AG04449 (cell line): ENCODE results near the gene SPEM1.

Source experiments
- CTCF ChIA-PET: fragments of 350-600 bp; formaldehyde crosslinking; extraction: SDS; loops from one replicate; lab custom pipeline; 2021; ENCODE audit warnings: antibody characterized with exemption; lab: Yijun Ruan, JAX
- POLR2A ChIA-PET: fragments of 400-600, 350-600 bp; formaldehyde crosslinking; extraction: SDS; loops from one replicate; lab custom pipeline; 2020; ENCODE audit warnings: antibody characterized with exemption, inconsistent platforms; lab: Yijun Ruan, JAX
- DNase-seq: peaks from one replicate; pipeline ENCODE4 v3.0.0-alpha.2; 2010; ENCODE audit warnings: low read depth, low spot score
- H3K4me3 ChIP-seq: 2 replicates; pipeline ENCODE4 v1.5.1; 2011; ENCODE audit warnings: low read depth, mild to moderate bottlenecking, control low read depth, low read length
- TF ChIP-seq, protein P1 (sequence below): IDR thresholded peaks from one replicate; pipeline ENCODE4 v1.5.1; 2011; ENCODE audit warnings: mild to moderate bottlenecking, moderate library complexity, low read length, control low read depth, inconsistent platforms; ENCODE audit not compliant: insufficient read depth; ENCODE audit errors: missing control alignments

SPEM1 gene

DNA sequence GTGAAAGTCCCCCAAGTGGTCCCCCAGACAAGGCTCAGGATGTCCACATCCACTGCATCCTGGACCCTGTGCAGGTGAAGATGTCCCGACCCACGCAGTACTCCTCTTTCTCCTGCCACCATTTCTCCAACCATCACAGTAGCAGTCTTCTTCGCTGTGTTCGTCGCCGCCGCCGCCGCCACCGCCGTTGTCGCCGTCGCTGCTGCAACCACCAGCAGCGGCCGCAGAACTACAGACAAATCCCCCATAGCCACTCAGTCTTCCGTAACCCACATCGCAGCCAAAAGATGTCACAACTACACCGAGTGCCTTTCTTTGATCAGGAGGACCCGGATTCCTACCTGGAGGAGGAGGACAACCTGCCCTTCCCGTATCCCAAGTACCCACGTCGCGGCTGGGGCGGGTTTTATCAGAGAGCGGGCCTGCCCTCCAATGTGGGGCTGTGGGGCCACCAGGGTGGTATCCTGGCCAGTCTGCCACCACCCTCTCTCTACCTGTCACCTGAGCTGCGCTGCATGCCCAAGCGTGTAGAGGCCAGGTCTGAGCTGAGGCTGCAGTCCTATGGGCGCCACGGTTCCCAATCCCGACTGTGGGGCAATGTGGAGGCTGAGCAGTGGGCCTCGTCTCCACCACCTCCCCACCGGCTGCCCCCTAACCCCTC, 6.2 kb downstream of the SPEM1 start:
- POLR2A ChIA-PET = no interaction called here
- TF ChIP-seq, protein P1, sequence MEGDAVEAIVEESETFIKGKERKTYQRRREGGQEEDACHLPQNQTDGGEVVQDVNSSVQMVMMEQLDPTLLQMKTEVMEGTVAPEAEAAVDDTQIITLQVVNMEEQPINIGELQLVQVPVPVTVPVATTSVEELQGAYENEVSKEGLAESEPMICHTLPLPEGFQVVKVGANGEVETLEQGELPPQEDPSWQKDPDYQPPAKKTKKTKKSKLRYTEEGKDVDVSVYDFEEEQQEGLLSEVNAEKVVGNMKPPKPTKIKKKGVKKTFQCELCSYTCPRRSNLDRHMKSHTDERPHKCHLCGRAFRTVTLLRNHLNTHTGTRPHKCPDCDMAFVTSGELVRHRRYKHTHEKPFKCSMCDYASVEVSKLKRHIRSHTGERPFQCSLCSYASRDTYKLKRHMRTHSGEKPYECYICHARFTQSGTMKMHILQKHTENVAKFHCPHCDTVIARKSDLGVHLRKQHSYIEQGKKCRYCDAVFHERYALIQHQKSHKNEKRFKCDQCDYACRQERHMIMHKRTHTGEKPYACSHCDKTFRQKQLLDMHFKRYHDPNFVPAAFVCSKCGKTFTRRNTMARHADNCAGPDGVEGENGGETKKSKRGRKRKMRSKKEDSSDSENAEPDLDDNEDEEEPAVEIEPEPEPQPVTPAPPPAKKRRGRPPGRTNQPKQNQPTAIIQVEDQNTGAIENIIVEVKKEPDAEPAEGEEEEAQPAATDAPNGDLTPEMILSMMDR = no peak
- DNase-seq = no peak
- CTCF ChIA-PET = interaction anchor here (3.4 kb wide), 1 partner anchor 10 kb away, joined by 10 read pairs; no protein-coding TSS in a partner anchor
- H3K4me3 ChIP-seq = no peak overlapping the region

DNA sequence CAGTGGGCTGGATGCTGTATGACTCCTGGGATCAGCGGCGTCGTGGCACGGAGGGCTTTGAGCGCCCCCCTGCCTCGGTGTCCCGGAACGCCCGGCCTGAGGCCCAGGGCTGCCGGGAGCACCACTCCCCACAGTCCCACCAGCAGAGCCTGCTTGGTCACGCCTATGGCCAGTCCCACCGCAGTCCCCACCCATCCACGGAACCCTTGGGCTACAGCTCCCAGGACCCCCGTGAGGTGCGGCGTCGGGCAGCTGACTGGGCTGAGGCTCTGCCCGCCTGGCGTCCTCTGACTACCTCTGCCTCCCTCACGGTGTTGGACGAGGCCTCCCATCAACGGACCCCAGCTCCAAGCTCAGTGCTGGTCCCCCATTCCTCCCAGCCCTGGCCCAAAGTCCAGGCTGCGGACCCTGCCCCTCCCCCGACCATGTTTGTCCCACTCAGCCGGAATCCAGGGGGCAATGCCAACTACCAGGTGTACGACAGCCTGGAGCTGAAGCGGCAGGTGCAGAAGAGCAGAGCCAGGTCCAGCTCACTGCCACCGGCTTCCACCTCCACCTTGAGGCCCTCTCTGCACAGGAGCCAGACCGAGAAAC, 6.9 kb downstream of the SPEM1 start:
- DNase-seq = no peak
- TF ChIP-seq, protein P1 = no peak
- CTCF ChIA-PET = interaction anchor here (1.4 kb wide), 1 partner anchor 133 kb away, joined by 3 read pairs; no protein-coding TSS in a partner anchor
- POLR2A ChIA-PET = no interaction called here
- H3K4me3 ChIP-seq = no peak overlapping the region

DNA sequence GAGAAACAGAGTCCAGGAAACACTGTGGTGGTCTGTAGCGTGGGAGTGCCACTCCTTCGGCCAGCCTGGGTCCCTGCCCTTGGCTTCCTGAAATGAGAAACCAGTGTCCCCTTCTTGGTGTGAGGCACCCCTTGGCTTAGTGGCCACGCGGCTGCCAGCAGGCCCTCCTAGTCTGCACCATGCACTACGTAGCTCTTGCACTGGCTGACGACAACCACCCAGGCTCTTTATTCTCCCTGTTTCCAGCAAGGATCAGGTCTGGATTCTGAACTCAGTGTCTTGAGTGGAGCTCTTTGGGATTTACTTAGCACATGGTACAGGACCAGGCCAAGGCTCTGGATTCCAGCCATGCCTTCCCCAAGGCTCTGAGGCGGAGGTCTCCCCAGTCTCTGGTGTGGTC, 7.4 kb downstream of the SPEM1 start:
- CTCF ChIA-PET = interaction anchor here (1.4 kb wide), 1 partner anchor 133 kb away, joined by 3 read pairs; no protein-coding TSS in a partner anchor
- H3K4me3 ChIP-seq = no peak overlapping the region
- TF ChIP-seq, protein P1 = no peak
- no peak for DNase-seq
- POLR2A ChIA-PET = no interaction called here

DNA sequence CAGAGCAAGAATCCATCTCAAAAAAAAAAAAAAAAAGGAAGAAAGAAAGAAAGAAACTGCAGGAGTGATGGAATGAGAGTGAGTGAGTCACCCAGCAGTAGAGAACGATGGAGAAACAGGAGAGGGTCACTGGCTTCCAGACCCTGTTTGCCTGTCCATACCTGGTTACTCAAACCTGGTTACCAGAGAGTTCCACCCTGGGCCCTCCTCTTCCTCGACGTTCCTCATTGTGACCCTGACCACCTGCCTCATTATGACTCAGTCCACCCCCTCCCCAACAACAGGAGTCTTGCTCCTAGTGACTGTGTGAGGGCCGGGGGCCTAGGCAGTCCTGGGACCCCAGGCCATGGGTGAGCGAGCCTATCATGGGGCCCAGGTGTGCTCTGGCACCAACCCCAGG, 8.4 kb downstream of the SPEM1 start, which contains the start of gene SPEM3:
Gene SPEM3 (plus strand): TSS at position 301 of the 400 bp plus-strand sequence. CDS start 46 bp downstream, at position 347.
- POLR2A ChIA-PET = interaction anchor here (0.6 kb wide), 1 partner anchor 8 kb away, joined by 3 read pairs; no protein-coding TSS in a partner anchor
- no peak within 1 kb of the TSS for H3K4me3 ChIP-seq
- TF ChIP-seq, protein P1 = no peak
- CTCF ChIA-PET = interaction anchor here (0.6 to 0.7 kb wide), 2 partner anchors 17 to 86 kb away, joined by 3 to 4 read pairs; no protein-coding TSS in a partner anchor
- DNase-seq = no peak

DNA sequence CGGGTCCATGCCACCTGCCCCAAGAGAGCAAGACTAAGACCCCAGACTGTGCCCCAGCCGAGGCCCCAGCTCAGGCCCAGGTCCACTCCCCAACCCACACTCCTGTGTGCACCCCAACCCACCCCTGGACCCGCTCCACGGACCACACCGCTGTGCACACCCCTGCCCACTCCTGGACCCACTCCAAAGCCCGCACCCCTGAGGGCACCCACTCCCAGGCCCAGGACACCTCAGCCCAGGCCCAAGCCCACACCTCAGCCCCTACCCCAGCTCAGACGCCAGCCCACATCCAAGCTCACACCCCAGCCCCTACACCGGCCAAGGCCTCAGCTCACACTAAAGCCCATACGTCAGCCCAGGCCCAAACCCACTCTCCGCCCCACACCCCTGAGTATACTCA, 9.6 kb downstream of the SPEM1 start:
- no peak for DNase-seq
- H3K4me3 ChIP-seq = no peak overlapping the region
- CTCF ChIA-PET = no interaction called here
- POLR2A ChIA-PET = no interaction called here
- TF ChIP-seq, protein P1 = no peak

DNA sequence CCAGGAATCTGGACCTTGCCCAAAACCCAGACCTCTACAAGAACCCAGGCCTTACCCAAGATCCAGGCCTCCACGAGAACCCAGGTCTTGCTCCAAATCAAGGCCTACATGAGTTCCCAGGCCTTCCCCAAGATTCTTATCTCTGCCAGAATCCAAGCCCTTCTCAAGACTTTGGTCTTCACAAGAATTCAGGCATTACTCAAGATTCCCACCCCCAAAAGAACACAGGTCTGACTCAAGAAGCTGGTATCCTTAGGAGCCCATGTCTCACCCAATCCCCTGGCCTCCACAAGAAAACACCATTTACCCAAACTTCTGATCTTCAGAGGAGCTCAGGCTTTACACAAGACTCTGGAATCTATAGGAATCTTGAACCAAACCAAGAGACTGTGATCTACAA, 11.1 kb downstream of the SPEM1 start:
- H3K4me3 ChIP-seq = no peak overlapping the region
- ChIA-PET POLR2A (no interaction called here), CTCF (interaction anchor here (1.9 kb wide), 1 partner anchor 75 kb away, joined by 7 read pairs; the partner anchor contains the start of gene TMEM95)
- no peak for DNase-seq
- TF ChIP-seq, protein P1 = no peak
